Cardiac muscle cell (in vitro differentiated cells and primary cell): ENCODE measurements around the gene SERPINB8. TPM values are rescaled to one million over a fixed set of nuclear protein-coding genes. Genes with fewer than 3 reads are reported as not detected.

ENCODE experiments used
- DNase-seq, 2 donors: peaks; one replicate each; pipeline versions ENCODE4 v3.0.0 to v3.0.0-alpha.2; 2010 to 2017; ENCODE audit warnings: low read depth in 1 of 2, low spot score in 1 of 2
- H3K27ac ChIP-seq: fragments of 200-600 bp; sonication (generic); 2 replicates; pipeline ENCODE4 v1.5.1; 2016
- H3K27me3 ChIP-seq: fragments of 200-600 bp; sonication (generic); 2 replicates; pipeline ENCODE4 v1.6.0; 2016; ENCODE audit warnings: control low read depth
- H3K36me3 ChIP-seq: fragments of 200-600 bp; sonication (generic); 2 replicates; pipeline ENCODE4 v1.5.1; 2016; ENCODE audit warnings: control low read depth
- H3K4me1 ChIP-seq: fragments of 200-600 bp; sonication (generic); 2 replicates; pipeline ENCODE4 v1.8.1; 2017; ENCODE audit warnings: low read depth, mild to moderate bottlenecking, mixed run types
- H3K4me3 ChIP-seq: fragments of 200-600 bp; sonication (generic); 2 replicates; pipeline ENCODE4 v1.5.1; 2016; ENCODE audit warnings: mild to moderate bottlenecking
- H3K9me3 ChIP-seq: fragments of 200-600 bp; sonication (generic); 2 replicates; pipeline ENCODE4 v1.5.1; 2017; ENCODE audit warnings: low read depth, mild to moderate bottlenecking, control low read depth
- CTCF ChIP-seq: IDR thresholded peaks from 2 replicates; pipeline ENCODE4 v1.5.1; 2012; ENCODE audit warnings: low read depth, mild to moderate bottlenecking, low read length
- polyA plus RNA-seq: library from polyadenylated mRNA; unstranded; fragments of >200 nt; fragmentation: Nextera tagmentation; extraction: Ambion mirVana; gene quantifications from 2 replicates; pipeline ENCODE4 v1.2.1, GENCODE V29; 2016
- total RNA-seq: library from RNA; depleted of rRNA; stranded (reverse); fragments of >200 nt; gene quantifications from 2 replicates; pipeline ENCODE4 v1.2.3, GENCODE V29; 2016

SERPINB8 gene
- total and polyA plus RNA-seq, 2 experiments from 2014 or later: 0.60 to 4.0 TPM

- no peaks in the 10 kb centered on the region for H3K9me3 ChIP-seq
Observed at GRCh38 chr18:63947051-63947790, 22.7 kb upstream of the SERPINB8 start.

GRCh38 chr18:63949068-63949737 is 20.7 kb upstream of the SERPINB8 start, which contains the start of gene HMSD:
HMSD (plus strand) TSS chr18:63949301; CDS start chr18:63953456, 4,155 bp downstream.
- Histone ChIP-seq H3K27me3 (peaks cover 29% of the 10 kb centered on the region), H3K27ac (no peak within 1 kb of the TSS), H3K4me3 (peak within 1 kb of the TSS; percentile 15), H3K4me1 (peaks cover 2% of the 10 kb centered on the region), H3K9me3 (no peaks in the 10 kb centered on the region), H3K36me3 (no peaks in the 10 kb centered on the region)
- peak; percentile 47 to 62 for DNase-seq
- peak; percentile 57 for TF ChIP-seq CTCF

More at GRCh38 chr18:63947051-63947790, 22.7 kb upstream of the SERPINB8 start:
- H3K36me3 ChIP-seq: no peaks in the 10 kb centered on the region
- H3K4me1 ChIP-seq: peaks cover 2% of the 10 kb centered on the region
- no peak for DNase-seq
- H3K27ac ChIP-seq: no peak overlapping the region
- no peak for TF ChIP-seq CTCF
- H3K4me3 ChIP-seq: no peak overlapping the region
- peaks cover 29% of the 10 kb centered on the region for H3K27me3 ChIP-seq

DNA sequence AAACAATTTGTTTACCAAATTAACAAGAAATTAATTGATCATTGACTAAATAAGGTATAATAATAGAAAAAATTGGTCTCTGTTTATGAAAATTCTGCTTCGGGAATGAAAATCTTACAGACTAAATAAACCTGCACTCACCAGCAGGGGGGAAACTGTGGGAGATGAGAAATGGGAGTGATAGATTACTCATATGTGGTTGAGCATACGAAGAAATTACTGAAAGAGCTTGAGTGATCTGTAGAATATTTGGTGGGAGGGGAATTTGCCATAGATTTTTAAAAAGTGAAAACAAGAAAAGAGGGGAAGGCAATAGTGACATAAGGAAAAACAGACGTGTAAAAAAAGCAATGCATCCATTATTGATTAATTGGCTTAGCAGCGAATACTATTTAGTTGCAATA is 18.6 kb upstream of the SERPINB8 start:
- Histone ChIP-seq H3K27ac (no peak overlapping the region), H3K4me3 (no peak overlapping the region), H3K4me1 (peaks cover 2% of the 10 kb centered on the region), H3K9me3 (no peaks in the 10 kb centered on the region), H3K36me3 (no peaks in the 10 kb centered on the region), H3K27me3 (peaks cover 29% of the 10 kb centered on the region)
- DNase-seq: no peak
- TF ChIP-seq CTCF: peak; percentile 23

GRCh38 chr18:63953811-63954210 is 16.1 kb upstream of the SERPINB8 start:
- Histone ChIP-seq H3K36me3 (no peaks in the 10 kb centered on the region), H3K27ac (no peak overlapping the region), H3K4me3 (no peak overlapping the region), H3K4me1 (peaks cover 1% of the 10 kb centered on the region), H3K27me3 (peaks cover 14% of the 10 kb centered on the region), H3K9me3 (no peaks in the 10 kb centered on the region)
- DNase-seq: peak; percentile 15 to 36
- TF ChIP-seq CTCF: no peak

GRCh38 chr18:63956755-63957154 is 13.1 kb upstream of the SERPINB8 start:
- Histone ChIP-seq H3K27me3 (peaks cover 7% of the 10 kb centered on the region), H3K4me3 (no peak overlapping the region), H3K36me3 (no peaks in the 10 kb centered on the region), H3K9me3 (no peaks in the 10 kb centered on the region), H3K27ac (no peak overlapping the region), H3K4me1 (no peaks in the 10 kb centered on the region)
- TF ChIP-seq CTCF: no peak
- no peak for DNase-seq
